Transverse colon (tissue), 4 donors: ENCODE data around the gene GPR176. TPM values are rescaled to one million over a fixed set of nuclear protein-coding genes. Genes with fewer than 3 reads are reported as not detected.

Experiments used
- DNase-seq: peaks from one replicate; pipeline ENCODE4 v3.0.0-alpha.2; 2019
- H3K27ac ChIP-seq, 4 donors: fragments of 200-600 bp; sonication (generic); 2 replicates each; pipeline ENCODE4 v1.5.1; 2016 to 2018; ENCODE audit warnings: inconsistent platforms in 4 of 4
- H3K27me3 ChIP-seq: fragments of 200-600 bp; sonication (generic); 2 replicates; pipeline ENCODE4 v1.5.1; 2017; ENCODE audit warnings: inconsistent platforms
- H3K36me3 ChIP-seq, 4 donors: fragments of 200-600 bp; sonication (generic); 2 replicates each; pipeline ENCODE4 v1.5.1; 2017 to 2019; ENCODE audit warnings: inconsistent platforms in 4 of 4
- H3K4me1 ChIP-seq, 4 donors: fragments of 200-600 bp; sonication (generic); 2 replicates each; pipeline ENCODE4 v1.5.1; 2017 to 2020; ENCODE audit warnings: inconsistent platforms in 4 of 4
- H3K4me3 ChIP-seq, 4 donors: fragments of 200-600 bp; sonication (generic); 1 replicate in 1 of 4; 2 replicates in 3 of 4; pipeline versions ENCODE4 v1.5.1 to v1.6.1; 2017 to 2019; ENCODE audit warnings: inconsistent platforms in 4 of 4
- H3K9me3 ChIP-seq, 2 donors: fragments of 200-600 bp; sonication (generic); 2 replicates each; pipeline ENCODE4 v1.5.1; 2017 to 2019; ENCODE audit warnings: inconsistent platforms in 2 of 2
- EP300 ChIP-seq: sonication (generic); formaldehyde crosslinking; IDR thresholded peaks from one replicate; pipeline ENCODE4 v1.6.1; 2017; ENCODE audit warnings: antibody characterized with exemption, low read depth
- POLR2A ChIP-seq: fragments of 450-650 bp; IDR thresholded peaks from one replicate; pipeline ENCODE4 v1.6.1; 2016; ENCODE audit warnings: antibody characterized with exemption, mild to moderate bottlenecking, moderate library complexity
- POLR2AphosphoS5 ChIP-seq, 3 donors: sonication (generic); formaldehyde crosslinking; IDR thresholded peaks; one replicate each; pipeline ENCODE4 v1.6.1; 2016; ENCODE audit warnings: antibody characterized with exemption in 3 of 3
- WGBS, 2 donors: methylation state at CpG; one replicate each; pipeline ENCODE4 v1.1.5; 2018; ENCODE audit warnings: low coverage in 1 of 2; 5-methylcytosine and 5-hydroxymethylcytosine counted together
- in situ Hi-C, 4 donors: fragments of 200-750 bp; cut with MboI; loops; one replicate each; pipeline versions ENCODE4 v1.15.0 to v1.15.1; 2017; ENCODE audit warnings: low sequenced_read_pairs in 3 of 4, low pct_ligation_motif_present in 1 of 4, low pct_unique_long_range_greater_than_20kb in 1 of 4
- intact Hi-C: fragments of 100-400 bp; cut with DNase I; formaldehyde crosslinking; loops from one replicate; pipeline ENCODE4 v1.15.1; 2023; ENCODE audit warnings: low total_unique reads
- total RNA-seq, 4 donors: library from RNA; depleted of rRNA; stranded (reverse); fragments of >200 nt; gene quantifications; one replicate each; pipeline ENCODE4 v1.1.0, GENCODE V29; 2016
- TF ChIP-seq, protein P1 (sequence below), 5 experiments: fragments of 200-600 bp in 3 of 5; fragments of 450-650 bp in 2 of 5; sonication (generic) in 3 of 5; IDR thresholded peaks; 1 replicate in 2 of 5; 2 replicates in 3 of 5; pipeline ENCODE4 v1.5.1; 2016 to 2017; ENCODE audit warnings: antibody characterized with exemption in 5 of 5, inconsistent platforms in 3 of 5, mild to moderate bottlenecking in 2 of 5, moderate library complexity in 1 of 5

Gene GPR176
- total RNA-seq, 4 donors from 2014 or later, result 1.6 to 10.9 (median 2.5) TPM; not detected in 1

DNA sequence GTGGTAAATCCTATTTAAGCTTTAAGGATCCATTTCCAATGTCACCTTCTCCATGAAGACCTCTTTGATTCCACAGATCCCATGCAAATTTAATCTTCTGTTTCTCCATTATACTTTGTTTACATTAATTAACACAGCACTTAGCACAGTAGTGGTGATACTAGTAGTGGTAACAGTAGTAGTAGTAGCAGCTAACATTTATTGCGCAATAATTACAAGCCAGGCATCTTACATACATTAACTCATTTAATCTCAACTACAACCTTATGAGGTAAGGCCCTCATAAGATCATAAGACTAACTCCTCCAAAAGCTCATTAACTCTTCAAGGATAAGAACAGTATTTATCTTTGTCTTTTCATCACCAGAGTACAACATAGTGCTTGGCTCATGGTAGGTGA lies 82.6 kb downstream of the GPR176 start:
- H3K27ac ChIP-seq, result no peak overlapping the region
- no peak overlapping the region for H3K4me3 ChIP-seq
- in situ Hi-C loops, result no loop called here
- intact Hi-C loops, result no loop called here
- no peaks in the 10 kb centered on the region for H3K9me3 ChIP-seq
- no peaks in the 10 kb centered on the region for H3K36me3 ChIP-seq
- no peak for DNase-seq
- TF ChIP-seq POLR2AphosphoS5 (IDR thresholded peaks at IDR 0.05) (no peak), POLR2A (no peak), EP300 (no peak)
- TF ChIP-seq, protein P1, sequence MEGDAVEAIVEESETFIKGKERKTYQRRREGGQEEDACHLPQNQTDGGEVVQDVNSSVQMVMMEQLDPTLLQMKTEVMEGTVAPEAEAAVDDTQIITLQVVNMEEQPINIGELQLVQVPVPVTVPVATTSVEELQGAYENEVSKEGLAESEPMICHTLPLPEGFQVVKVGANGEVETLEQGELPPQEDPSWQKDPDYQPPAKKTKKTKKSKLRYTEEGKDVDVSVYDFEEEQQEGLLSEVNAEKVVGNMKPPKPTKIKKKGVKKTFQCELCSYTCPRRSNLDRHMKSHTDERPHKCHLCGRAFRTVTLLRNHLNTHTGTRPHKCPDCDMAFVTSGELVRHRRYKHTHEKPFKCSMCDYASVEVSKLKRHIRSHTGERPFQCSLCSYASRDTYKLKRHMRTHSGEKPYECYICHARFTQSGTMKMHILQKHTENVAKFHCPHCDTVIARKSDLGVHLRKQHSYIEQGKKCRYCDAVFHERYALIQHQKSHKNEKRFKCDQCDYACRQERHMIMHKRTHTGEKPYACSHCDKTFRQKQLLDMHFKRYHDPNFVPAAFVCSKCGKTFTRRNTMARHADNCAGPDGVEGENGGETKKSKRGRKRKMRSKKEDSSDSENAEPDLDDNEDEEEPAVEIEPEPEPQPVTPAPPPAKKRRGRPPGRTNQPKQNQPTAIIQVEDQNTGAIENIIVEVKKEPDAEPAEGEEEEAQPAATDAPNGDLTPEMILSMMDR (IDR thresholded peaks at IDR 0.05), result no peak
- no peaks in the 10 kb centered on the region for H3K4me1 ChIP-seq
- WGBS, 2 donors, result 98 to 100% methylated on average over 1 of the region's 1 CpG
- no peaks in the 10 kb centered on the region for H3K27me3 ChIP-seq

DNA sequence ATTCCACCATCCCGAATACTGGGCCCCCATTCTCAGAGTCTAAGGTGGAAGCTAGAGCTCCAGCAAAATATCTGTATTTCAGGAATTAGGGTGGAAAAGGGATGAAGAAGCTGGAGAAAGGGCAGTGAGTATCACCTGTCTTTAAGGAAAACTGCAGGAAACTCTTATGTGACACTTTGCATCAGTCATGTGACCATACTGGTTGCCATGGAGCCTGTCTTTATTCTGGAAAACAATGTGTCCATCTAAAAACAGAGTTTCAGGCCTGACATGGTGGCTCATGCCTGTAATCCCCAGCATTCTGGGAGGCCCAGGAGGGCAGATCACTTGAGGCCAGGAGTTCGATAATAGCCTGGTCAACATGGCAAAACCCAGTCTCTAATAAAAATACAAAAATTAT lies 84.5 kb downstream of the GPR176 start:
- H3K36me3 ChIP-seq, result no peaks in the 10 kb centered on the region
- intact Hi-C loops (no loop called here), in situ Hi-C loops (no loop called here)
- H3K9me3 ChIP-seq, result no peaks in the 10 kb centered on the region
- no peaks in the 10 kb centered on the region for H3K4me1 ChIP-seq
- DNase-seq, result no peak
- WGBS, 2 donors, result 71 to 97% methylated on average over 1 to 2 of the region's 2 CpGs
- no peak overlapping the region for H3K27ac ChIP-seq
- H3K4me3 ChIP-seq, result no peak overlapping the region
- TF ChIP-seq POLR2A, result no peak
- TF ChIP-seq POLR2AphosphoS5 (IDR thresholded peaks at IDR 0.05), result no peak
- TF ChIP-seq EP300, result no peak
- TF ChIP-seq, protein P1 (IDR thresholded peaks at IDR 0.05), result no peak
- no peaks in the 10 kb centered on the region for H3K27me3 ChIP-seq

DNA sequence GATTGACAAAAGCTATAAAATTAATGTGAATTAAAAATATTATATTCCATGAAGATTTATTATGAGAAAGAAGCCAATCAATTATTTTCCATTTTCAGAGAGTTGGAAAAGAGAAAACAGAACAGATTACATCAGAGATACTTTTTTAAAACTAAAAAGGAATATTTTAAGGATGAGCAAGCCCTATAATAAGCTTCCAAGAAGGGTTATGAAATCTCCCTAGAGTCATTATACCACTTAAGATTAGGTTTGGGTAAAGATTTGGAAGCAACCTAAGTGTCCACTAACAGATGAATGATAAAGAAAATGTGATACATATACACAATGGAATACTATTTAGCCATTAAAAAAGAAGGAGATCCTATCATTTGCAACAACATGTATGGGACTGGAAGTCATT lies 85.8 kb downstream of the GPR176 start:
- no peaks in the 10 kb centered on the region for H3K36me3 ChIP-seq
- no peaks in the 10 kb centered on the region for H3K9me3 ChIP-seq
- H3K4me1 ChIP-seq, result peaks cover 0 to 8% (median under 1%) of the 10 kb centered on the region in 4 donors
- in situ Hi-C loops (no loop called here), intact Hi-C loops (no loop called here)
- no peak overlapping the region for H3K4me3 ChIP-seq
- DNase-seq, result no peak
- H3K27me3 ChIP-seq, result no peaks in the 10 kb centered on the region
- H3K27ac ChIP-seq, result no peak overlapping the region
- TF ChIP-seq, protein P1 (IDR thresholded peaks at IDR 0.05), result no peak
- TF ChIP-seq POLR2AphosphoS5 (IDR thresholded peaks at IDR 0.05), result no peak
- TF ChIP-seq EP300, result no peak
- no peak for TF ChIP-seq POLR2A

DNA sequence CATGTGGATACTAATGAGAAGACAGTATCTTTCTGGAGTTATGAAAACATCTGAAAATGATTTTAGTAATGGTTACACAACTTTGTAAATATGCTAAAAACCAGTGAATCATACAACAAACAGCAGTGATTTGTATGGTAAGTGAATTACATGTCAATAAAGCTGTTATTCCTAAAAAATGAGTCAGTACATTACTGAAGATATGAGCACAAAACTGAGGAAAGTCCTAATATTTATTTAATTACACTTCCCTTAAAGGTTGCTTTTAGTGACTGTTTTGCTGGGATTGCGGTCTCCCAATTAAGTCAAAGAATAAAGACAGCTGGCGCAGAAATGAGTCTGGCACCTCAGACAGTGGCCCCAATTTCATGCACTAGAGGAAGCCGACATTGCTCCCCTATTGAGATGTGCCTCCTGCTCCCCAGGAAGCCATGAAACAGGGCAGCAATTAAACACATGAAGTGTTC lies 86.5 kb downstream of the GPR176 start:
- DNase-seq, result no peak
- intact Hi-C loops, result no loop called here
- Histone ChIP-seq H3K4me3 (no peak overlapping the region), H3K4me1 (peaks cover 0 to 15% (median 2%) of the 10 kb centered on the region in 4 donors), H3K36me3 (no peaks in the 10 kb centered on the region), H3K27ac (no peak overlapping the region), H3K9me3 (no peaks in the 10 kb centered on the region), H3K27me3 (no peaks in the 10 kb centered on the region)
- in situ Hi-C loops, result no loop called here
- TF ChIP-seq, protein P1 (IDR thresholded peaks at IDR 0.05), result no peak
- no peak for TF ChIP-seq EP300
- TF ChIP-seq POLR2A, result no peak
- 77 to 91% methylated on average over 2 to 3 of the region's 3 CpGs for WGBS, 2 donors
